ENCODE measurements around the gene ERBB2. TPM values are rescaled to one million over a fixed set of nuclear protein-coding genes. Genes with fewer than 3 reads are reported as not detected.

Gene ERBB2
- total RNA-seq, 1 experiment from 2014 or later: 4,830 TPM

GRCh38 chr17:39714234-39714633 is 14.4 kb downstream of the ERBB2 start:
- CTCF ChIA-PET: interaction anchor here (0.5 to 161.2 kb wide), 20 partner anchors 1 to 1233 kb away, joined by 3 to 42089 read pairs (median 6); partner anchors contain the start of genes ERBB2, GRB7, GSDMA and GSDMB
- Mint-ChIP-seq H3K27me3 (ENCODE audit: unreplicated experiment) (no peaks in the 10 kb centered on the region), H3K27ac (ENCODE audit: unreplicated experiment) (no peak overlapping the region), H3K9me3 (ENCODE audit: low read depth, unreplicated experiment) (no peaks in the 10 kb centered on the region), H3K4me3 (ENCODE audit: low read depth, unreplicated experiment) (no peak overlapping the region), H3K4me1 (ENCODE audit: low read depth, unreplicated experiment) (peaks cover 22% of the 10 kb centered on the region), H3K36me3 (ENCODE audit: insufficient read depth, unreplicated experiment) (peaks cover 98% of the 10 kb centered on the region)
- DNase-seq: no peak
- no peak for TF ChIP-seq CTCF (IDR thresholded peaks at IDR 0.05; ENCODE audit: unreplicated experiment)
- no TSS peak for BruUV-seq (replicated peaks)
- intact Hi-C loops (cut with micrococcal nuclease; ENCODE audit: unreplicated experiment): no loop called here

- BruUV-seq (replicated peaks): no TSS peak
- Mint-ChIP-seq H3K9me3 (ENCODE audit: low read depth, unreplicated experiment) (no peaks in the 10 kb centered on the region), H3K4me3 (ENCODE audit: low read depth, unreplicated experiment) (no peak overlapping the region), H3K36me3 (ENCODE audit: insufficient read depth, unreplicated experiment) (peaks cover 98% of the 10 kb centered on the region), H3K27ac (ENCODE audit: unreplicated experiment) (peak overlapping the region; percentile 0), H3K27me3 (ENCODE audit: unreplicated experiment) (no peaks in the 10 kb centered on the region), H3K4me1 (ENCODE audit: low read depth, unreplicated experiment) (peaks cover 21% of the 10 kb centered on the region)
- intact Hi-C loops (cut with micrococcal nuclease; ENCODE audit: unreplicated experiment): no loop called here
- CTCF ChIA-PET: interaction anchor here (0.7 to 161.2 kb wide), 13 partner anchors 1 to 339 kb away, joined by 3 to 42089 read pairs (median 8); partner anchors contain the start of genes ERBB2, GRB7, GSDMA and GSDMB
- TF ChIP-seq CTCF (IDR thresholded peaks at IDR 0.05; ENCODE audit: unreplicated experiment): no peak
- DNase-seq: no peak
These were observed 15.7 kb downstream of the ERBB2 start for GRCh38 chr17:39715375-39716072.

GRCh38 chr17:39716073-39716818 is 16.4 kb downstream of the ERBB2 start:
- no peaks in the 10 kb centered on the region for H3K9me3 Mint-ChIP-seq (ENCODE audit: low read depth, unreplicated experiment)
- TF ChIP-seq CTCF (IDR thresholded peaks at IDR 0.05; ENCODE audit: unreplicated experiment): no peak
- CTCF ChIA-PET: interaction anchor here (0.5 to 161.2 kb wide), 16 partner anchors 1 to 563 kb away, joined by 3 to 42089 read pairs (median 8); partner anchors contain the start of genes ERBB2, GRB7, GSDMA and GSDMB
- H3K4me1 Mint-ChIP-seq (ENCODE audit: low read depth, unreplicated experiment): peaks cover 21% of the 10 kb centered on the region
- H3K27ac Mint-ChIP-seq (ENCODE audit: unreplicated experiment): peak overlapping the region; percentile 2
- no peak for DNase-seq
- BruUV-seq (replicated peaks): no TSS peak
- no peak overlapping the region for H3K4me3 Mint-ChIP-seq (ENCODE audit: low read depth, unreplicated experiment)
- intact Hi-C loops (cut with micrococcal nuclease; ENCODE audit: unreplicated experiment): no loop called here
- no peaks in the 10 kb centered on the region for H3K27me3 Mint-ChIP-seq (ENCODE audit: unreplicated experiment)
- H3K36me3 Mint-ChIP-seq (ENCODE audit: insufficient read depth, unreplicated experiment): peaks cover 98% of the 10 kb centered on the region

- Mint-ChIP-seq H3K4me1 (ENCODE audit: low read depth, unreplicated experiment) (peaks cover 21% of the 10 kb centered on the region), H3K36me3 (ENCODE audit: insufficient read depth, unreplicated experiment) (peaks cover 98% of the 10 kb centered on the region), H3K27ac (ENCODE audit: unreplicated experiment) (peak overlapping the region; percentile 2), H3K27me3 (ENCODE audit: unreplicated experiment) (no peaks in the 10 kb centered on the region), H3K4me3 (ENCODE audit: low read depth, unreplicated experiment) (no peak overlapping the region), H3K9me3 (ENCODE audit: low read depth, unreplicated experiment) (no peaks in the 10 kb centered on the region)
- BruUV-seq (replicated peaks): no TSS peak
- TF ChIP-seq CTCF (IDR thresholded peaks at IDR 0.05; ENCODE audit: unreplicated experiment): no peak
- intact Hi-C loops (cut with micrococcal nuclease; ENCODE audit: unreplicated experiment): no loop called here
- CTCF ChIA-PET: interaction anchor here (0.5 to 161.2 kb wide), 11 partner anchors 2 to 562 kb away, joined by 3 to 42089 read pairs (median 7); partner anchors contain the start of genes ERBB2, GRB7, GSDMA and GSDMB
- DNase-seq: peak; percentile 89
These were observed 17.1 kb downstream of the ERBB2 start for GRCh38 chr17:39716879-39717536.

Data from Calu3 (cell line).